Measurements from ENCODE around the gene BCL2L15. TPM values are rescaled to one million over a fixed set of nuclear protein-coding genes. Genes with fewer than 3 reads are reported as not detected.
A peak's percentile ranks its signal among the peaks of the same experiment; 100 is the strongest.

The BCL2L15 gene
- total and polyA plus RNA-seq, 8 donors, result 0.91 to 2.7 (median 1.4) TPM

GRCh38 chr1:113893267-113893666 lies 5.9 kb upstream of the BCL2L15 start:
- TF ChIP-seq CTCF (IDR thresholded peaks at IDR 0.05), result no peak
- no peaks in the 10 kb centered on the region for H3K9me3 ChIP-seq
- H3K4me3 ChIP-seq, result no peak overlapping the region
- DNase-seq (no peak), ATAC-seq (no peak)
- H3K36me3 ChIP-seq, result peaks cover 0 to 35% of the 10 kb centered on the region in 2 donors
- H3K4me1 ChIP-seq, result peaks cover 0 to 3% of the 10 kb centered on the region in 2 donors
- no peak overlapping the region for H3K27ac ChIP-seq
- intact Hi-C loops (cut with DNase I), result no loop called here
- H3K27me3 ChIP-seq, result no peaks in the 10 kb centered on the region

DNA sequence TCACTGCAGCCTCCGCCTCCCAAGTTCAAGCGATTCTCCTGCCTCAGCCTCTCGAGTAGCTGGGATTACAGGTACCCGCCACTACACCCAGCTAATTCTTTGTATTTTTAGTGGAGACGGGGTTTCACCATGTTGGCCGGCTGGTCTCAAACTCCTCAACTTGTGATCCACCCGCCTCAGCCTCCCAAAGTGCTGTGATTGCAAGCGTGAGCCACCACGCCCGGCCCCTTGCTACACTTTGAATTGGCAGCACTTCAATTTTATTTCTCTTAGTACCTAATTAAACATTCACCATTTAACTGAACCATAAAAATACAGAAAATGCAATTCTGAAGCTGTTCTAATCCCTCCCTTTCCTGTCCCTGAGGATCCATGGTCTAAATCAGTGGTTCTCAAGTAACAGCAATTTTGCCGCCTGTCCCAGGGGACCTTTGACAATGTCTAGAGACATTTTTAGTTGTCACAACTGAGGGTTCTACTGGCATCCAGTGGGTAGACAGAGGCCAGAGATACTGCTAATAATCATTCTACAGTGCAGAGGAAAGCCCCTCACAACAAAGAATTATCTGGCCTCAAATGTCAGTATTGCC lies 4.3 kb upstream of the BCL2L15 start:
- Histone ChIP-seq H3K36me3 (peaks cover 0 to 19% of the 10 kb centered on the region in 2 donors), H3K27ac (no peak overlapping the region), H3K4me3 (no peak overlapping the region), H3K4me1 (peaks cover 0 to 6% of the 10 kb centered on the region in 2 donors), H3K27me3 (no peaks in the 10 kb centered on the region), H3K9me3 (no peaks in the 10 kb centered on the region)
- ATAC-seq (no peak), DNase-seq (no peak)
- no peak for TF ChIP-seq CTCF (IDR thresholded peaks at IDR 0.05)
- intact Hi-C loops (cut with DNase I), result no loop called here

- no peak overlapping the region for H3K27ac ChIP-seq
- DNase-seq (no peak), ATAC-seq (no peak)
- H3K9me3 ChIP-seq, result no peaks in the 10 kb centered on the region
- intact Hi-C loops (cut with DNase I), result no loop called here
- H3K36me3 ChIP-seq, result peaks cover 0 to 10% of the 10 kb centered on the region in 2 donors
- peaks cover 0 to 6% of the 10 kb centered on the region in 2 donors for H3K4me1 ChIP-seq
- TF ChIP-seq CTCF (IDR thresholded peaks at IDR 0.05), result no peak
- no peaks in the 10 kb centered on the region for H3K27me3 ChIP-seq
- H3K4me3 ChIP-seq, result no peak overlapping the region
Observed at GRCh38 chr1:113890816-113891215, 3.4 kb upstream of the BCL2L15 start.

- Histone ChIP-seq H3K27ac (peak overlapping the region in 1 of 2 donors; percentile 66), H3K27me3 (no peaks in the 10 kb centered on the region), H3K4me3 (no peak overlapping the region), H3K4me1 (peaks cover 0 to 9% of the 10 kb centered on the region in 2 donors), H3K36me3 (no peaks in the 10 kb centered on the region), H3K9me3 (no peaks in the 10 kb centered on the region)
- no peak for TF ChIP-seq CTCF (IDR thresholded peaks at IDR 0.05)
- intact Hi-C loops (cut with DNase I), result no loop called here
- peak; percentile 78 for ATAC-seq
- DNase-seq, result no peak
Observed at GRCh38 chr1:113886417-113887401, 672 bp downstream of the BCL2L15 start.

- no peaks in the 10 kb centered on the region for H3K36me3 ChIP-seq
- ATAC-seq (no peak), DNase-seq (no peak)
- no peak overlapping the region for H3K4me3 ChIP-seq
- no peaks in the 10 kb centered on the region for H3K9me3 ChIP-seq
- peaks cover 0 to 14% of the 10 kb centered on the region in 2 donors for H3K4me1 ChIP-seq
- no peak for TF ChIP-seq CTCF (IDR thresholded peaks at IDR 0.05)
- H3K27ac ChIP-seq, result no peak overlapping the region
- intact Hi-C loops (cut with DNase I), result no loop called here
- no peaks in the 10 kb centered on the region for H3K27me3 ChIP-seq
Observed at GRCh38 chr1:113881661-113882060, 5.7 kb downstream of the BCL2L15 start.
